HG02970 (cell line): ENCODE measurements around the gene PEPD.

Experiments
- ATAC-seq: cut with Tn5 transposase; IDR thresholded peaks from one replicate; pipeline ENCODE4 v1.9.1; 2021; ENCODE audit warnings: mild to moderate bottlenecking, moderate library complexity, moderate number of reproducible peaks; ENCODE audit not compliant: unreplicated experiment, low FRiP score

Gene PEPD

GRCh38 chr19:33429891-33430673 is 91.5 kb downstream of the PEPD start:
- ATAC-seq = no peak

GRCh38 chr19:33428627-33429125 is 92.9 kb downstream of the PEPD start:
- ATAC-seq = no peak

GRCh38 chr19:33427801-33428626 is 93.6 kb downstream of the PEPD start:
- ATAC-seq = no peak

GRCh38 chr19:33426621-33427361 is 94.8 kb downstream of the PEPD start:
- no peak for ATAC-seq

- ATAC-seq = no peak
Observed at GRCh38 chr19:33424181-33424580, 97.4 kb downstream of the PEPD start.

- no peak for ATAC-seq
Observed at GRCh38 chr19:33422369-33423180, 99.0 kb downstream of the PEPD start.

- ATAC-seq = no peak
Observed at GRCh38 chr19:33421368-33421767, 100.2 kb downstream of the PEPD start.

- no peak for ATAC-seq
Observed at GRCh38 chr19:33420821-33421220, 100.8 kb downstream of the PEPD start.

GRCh38 chr19:33419788-33420130 is 101.8 kb downstream of the PEPD start:
- ATAC-seq = no peak

- no peak for ATAC-seq
Observed at GRCh38 chr19:33418871-33419787, 102.5 kb downstream of the PEPD start.

- ATAC-seq = no peak
Observed at GRCh38 chr19:33418461-33418860, 103.1 kb downstream of the PEPD start.

GRCh38 chr19:33417751-33418150 is 103.8 kb downstream of the PEPD start:
- ATAC-seq = no peak

- ATAC-seq = no peak
Observed at GRCh38 chr19:33416307-33417215, 105.0 kb downstream of the PEPD start.

- ATAC-seq = no peak
Observed at GRCh38 chr19:33414667-33415605, 106.7 kb downstream of the PEPD start.

- no peak for ATAC-seq
Observed at GRCh38 chr19:33413868-33414666, 107.5 kb downstream of the PEPD start.

GRCh38 chr19:33413426-33413725 is 108.2 kb downstream of the PEPD start:
- no peak for ATAC-seq
